NK-92 (cell line): ENCODE measurements around the gene ZNF584.
"Not testable (repeated sequence)": the region's sequence is repeated elsewhere in the genome, so short reads cannot be mapped to it uniquely, and the experiment has no call there.

ENCODE experiments used
- DNase-seq: peaks from one replicate; lab custom pipeline; 2025; ENCODE audit not compliant: unreplicated experiment; lab: John Stamatoyannopoulos, UW

ZNF584 gene

DNA sequence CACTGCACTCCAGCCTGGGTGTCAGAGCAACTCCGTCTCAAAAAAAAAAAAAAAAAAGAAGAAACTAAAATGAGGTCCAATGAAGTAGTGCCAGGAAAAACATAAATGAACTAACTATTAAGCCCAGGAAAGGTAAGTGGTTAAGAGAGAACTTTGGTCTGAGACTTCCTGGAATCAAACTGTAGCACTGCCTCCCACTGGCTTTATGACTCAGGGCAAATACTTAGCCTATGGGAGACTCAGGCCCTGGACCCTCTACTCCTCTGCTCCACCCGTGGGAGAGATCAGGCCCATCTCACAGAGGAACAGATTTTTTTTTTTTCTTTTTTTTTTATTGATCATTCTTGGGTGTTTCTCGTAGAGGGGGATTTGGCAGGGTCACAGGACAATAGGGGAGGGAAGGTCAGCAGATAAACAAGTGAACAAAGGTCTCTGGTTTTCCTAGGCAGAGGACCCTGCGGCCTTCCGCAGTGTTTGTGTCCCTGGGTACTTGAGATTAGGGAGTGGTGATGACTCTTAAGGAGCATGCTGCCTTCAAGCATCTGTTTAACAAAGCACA, 4.5 kb upstream of the ZNF584 start:
- DNase-seq, result not testable (repeated sequence)

DNA sequence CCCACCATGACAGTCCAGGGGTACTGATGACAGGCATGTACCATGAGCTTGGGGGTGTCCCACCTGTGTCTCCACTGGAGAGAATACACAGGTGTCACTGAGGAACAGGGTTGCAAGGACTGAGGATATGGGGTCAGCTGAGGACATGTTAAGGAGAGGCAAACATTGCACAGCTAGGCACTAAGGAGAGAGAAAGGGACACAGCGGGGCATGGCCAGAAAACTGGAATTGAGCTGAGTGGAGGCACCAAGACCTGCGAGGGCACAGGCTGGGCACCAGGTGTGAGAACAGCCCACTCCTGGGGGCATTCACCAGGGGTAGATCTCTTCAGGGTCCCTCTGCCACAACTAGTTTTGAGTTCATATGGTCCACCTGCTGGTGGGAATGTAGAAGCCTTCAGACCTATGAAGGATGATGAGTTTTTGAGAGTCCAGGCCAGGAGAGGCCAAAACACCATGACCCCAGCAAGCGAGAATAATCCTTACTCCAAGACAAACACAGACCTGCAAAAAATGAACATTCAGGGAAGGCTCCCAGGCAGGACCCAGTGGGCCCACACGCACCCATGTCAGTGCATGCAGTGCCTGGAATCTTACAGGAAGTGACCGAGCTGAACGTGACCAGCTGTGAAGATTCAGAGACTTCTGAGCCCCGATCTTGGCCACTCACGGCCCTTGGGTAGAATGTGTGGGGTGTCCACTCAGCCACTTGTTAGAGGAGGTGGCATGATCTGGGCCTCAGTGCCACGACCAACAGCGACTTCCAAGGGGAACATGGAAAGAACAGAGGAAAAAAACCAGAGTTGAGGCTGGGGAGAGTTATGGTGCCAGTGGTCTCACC, 1.4 kb upstream of the ZNF584 start:
- DNase-seq, result no peak

DNA sequence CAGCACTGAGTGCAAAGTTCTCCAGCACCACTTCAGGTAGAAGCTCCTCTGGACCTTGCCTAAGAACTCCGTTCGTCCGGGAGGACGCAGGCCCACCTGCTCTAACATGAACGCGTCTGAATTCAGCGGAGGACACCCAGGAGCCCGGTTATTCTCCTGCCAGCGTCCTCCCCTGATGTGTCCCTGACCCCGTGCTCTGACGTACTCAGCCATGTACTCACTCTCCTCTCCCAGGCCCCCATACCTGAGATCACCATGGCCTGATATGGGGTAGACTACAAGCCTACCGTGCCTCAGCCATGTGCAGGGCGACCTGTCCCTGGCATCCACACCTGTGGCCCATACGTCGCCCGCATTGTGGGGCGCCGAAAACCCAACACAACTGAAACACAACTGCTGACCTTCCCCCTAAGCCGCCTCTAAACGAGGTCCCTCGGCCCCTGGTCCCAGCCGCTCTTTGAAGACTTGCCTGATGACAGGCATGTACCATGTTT, 744 bp upstream of the ZNF584 start:
- no peak for DNase-seq

DNA sequence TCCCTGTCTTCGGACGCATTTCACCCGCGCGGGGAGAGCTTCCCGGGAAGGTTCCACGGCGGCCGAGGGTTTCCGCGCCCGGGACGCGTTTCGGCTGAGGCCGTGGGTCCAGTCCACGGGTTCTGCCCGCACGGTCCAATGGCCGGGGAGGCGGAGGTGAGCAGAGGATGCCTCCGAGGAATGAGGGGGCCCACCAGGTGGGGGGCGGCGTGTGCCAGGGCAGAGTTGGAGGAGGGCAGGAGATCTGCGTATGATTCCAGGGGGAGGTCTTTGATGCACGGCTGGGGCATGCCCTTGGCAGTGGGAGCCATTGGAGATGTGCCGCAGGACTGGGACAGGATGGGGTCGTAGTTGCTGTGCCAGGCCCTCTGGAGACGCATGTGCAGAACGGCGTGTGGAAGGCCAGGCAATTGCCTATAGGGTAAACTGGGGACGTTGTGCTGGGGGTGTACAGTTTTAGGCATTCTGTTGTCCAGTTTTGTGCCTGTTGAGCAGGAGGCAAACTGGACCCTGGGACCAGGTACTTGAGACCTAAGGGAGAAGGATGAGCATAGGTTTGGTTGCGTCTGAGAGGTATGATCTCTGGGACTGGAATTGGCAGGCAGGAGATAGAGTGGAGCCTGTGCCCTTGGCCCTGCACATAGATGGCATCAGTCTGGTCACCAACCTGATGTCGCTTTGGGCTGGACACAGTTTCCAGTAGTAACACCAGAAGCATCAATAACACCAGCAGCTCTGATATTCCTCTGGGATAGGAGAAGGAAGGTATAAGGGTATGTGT, 751 bp downstream of the ZNF584 start:
- no peak for DNase-seq

DNA sequence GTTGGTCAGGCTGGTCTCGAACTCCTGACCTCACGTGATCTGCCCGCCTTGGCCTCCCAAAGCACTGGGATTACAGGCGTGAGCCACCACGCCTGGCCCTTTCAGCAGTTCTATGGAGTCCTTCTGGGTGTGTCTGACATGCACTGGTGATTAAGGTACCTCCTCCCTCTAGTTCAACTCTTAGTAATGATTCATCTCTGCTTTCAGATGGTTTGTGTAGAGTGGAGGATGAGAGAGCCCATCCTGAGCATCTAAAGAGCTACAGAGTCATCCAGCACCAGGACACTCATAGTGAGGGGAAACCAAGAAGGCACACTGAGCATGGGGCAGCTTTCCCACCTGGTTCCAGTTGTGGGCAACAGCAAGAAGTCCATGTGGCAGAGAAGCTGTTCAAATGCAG, 8.2 kb downstream of the ZNF584 start:
- DNase-seq, result no peak

DNA sequence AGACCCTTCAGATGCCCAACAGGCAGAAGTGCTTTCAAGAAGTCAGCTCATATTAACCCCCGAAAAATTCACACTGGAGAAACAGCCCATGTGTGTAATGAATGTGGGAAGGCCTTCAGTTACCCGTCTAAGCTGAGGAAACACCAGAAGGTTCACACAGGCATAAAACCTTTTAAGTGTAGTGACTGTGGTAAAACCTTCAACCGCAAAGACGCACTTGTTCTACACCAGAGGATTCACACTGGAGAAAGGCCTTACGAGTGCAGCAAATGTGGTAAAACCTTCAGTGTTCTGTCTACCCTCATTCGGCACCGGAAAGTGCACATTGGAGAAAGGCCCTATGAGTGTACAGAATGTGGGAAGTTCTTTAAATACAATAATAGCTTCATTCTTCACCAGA, 8.6 kb downstream of the ZNF584 start:
- no peak for DNase-seq

DNA sequence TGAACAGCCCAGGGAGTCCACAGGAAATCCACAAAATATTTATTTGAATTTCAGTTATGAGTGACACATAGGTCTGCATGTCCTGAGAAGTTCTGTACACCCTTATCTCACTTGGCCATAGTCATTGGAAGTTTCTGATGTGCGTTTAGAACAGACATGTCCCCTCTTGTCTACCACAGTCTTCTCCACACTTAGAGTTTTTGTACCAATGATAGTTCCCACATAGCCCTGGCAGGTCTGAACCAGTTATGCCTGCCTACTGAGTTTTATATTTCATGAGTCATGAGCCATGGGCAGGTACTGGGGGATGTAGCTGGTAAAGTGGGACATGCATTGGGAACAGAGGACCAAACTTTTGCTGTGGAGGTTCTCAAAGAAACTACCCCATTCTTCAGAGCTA, 20.2 kb downstream of the ZNF584 start:
- no peak for DNase-seq

DNA sequence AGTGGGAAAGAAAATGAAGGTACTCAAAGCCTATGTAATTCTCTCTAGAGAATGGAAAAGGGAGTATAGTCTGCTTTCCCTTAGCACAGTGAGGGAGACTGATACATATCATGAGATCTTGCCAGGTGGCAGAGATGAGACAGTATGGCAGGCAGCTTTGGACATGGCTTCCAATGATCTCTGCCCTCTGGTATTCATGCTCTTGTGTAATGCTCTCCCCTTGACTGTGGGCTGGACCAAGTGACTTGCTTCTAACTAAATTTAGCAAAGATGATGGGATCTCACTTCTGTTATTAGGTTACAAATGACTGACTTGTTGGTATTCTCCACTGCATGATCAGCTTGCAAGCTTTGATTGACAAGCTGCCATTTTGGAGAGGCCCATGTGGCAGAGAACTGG, 21.3 kb downstream of the ZNF584 start:
- DNase-seq, result no peak

DNA sequence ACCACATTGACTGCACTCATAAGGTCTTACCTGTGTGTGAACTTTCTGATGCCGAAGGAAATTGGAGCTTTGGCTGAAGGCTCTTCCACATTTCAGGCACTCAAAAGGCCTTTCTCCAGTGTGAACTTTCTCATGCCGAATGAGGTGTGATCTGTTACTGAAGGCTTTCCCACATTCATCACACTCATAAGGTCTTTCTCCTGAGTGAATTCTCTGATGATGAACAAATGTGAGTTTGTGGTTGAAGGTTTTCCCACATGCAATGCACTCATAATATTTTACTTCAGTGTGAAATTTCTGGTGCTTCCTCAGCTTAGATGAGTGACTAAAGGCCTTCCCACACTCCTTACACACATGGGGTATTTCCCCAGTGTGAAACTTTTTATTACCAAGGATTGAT, 25.8 kb downstream of the ZNF584 start:
- DNase-seq, result no peak

DNA sequence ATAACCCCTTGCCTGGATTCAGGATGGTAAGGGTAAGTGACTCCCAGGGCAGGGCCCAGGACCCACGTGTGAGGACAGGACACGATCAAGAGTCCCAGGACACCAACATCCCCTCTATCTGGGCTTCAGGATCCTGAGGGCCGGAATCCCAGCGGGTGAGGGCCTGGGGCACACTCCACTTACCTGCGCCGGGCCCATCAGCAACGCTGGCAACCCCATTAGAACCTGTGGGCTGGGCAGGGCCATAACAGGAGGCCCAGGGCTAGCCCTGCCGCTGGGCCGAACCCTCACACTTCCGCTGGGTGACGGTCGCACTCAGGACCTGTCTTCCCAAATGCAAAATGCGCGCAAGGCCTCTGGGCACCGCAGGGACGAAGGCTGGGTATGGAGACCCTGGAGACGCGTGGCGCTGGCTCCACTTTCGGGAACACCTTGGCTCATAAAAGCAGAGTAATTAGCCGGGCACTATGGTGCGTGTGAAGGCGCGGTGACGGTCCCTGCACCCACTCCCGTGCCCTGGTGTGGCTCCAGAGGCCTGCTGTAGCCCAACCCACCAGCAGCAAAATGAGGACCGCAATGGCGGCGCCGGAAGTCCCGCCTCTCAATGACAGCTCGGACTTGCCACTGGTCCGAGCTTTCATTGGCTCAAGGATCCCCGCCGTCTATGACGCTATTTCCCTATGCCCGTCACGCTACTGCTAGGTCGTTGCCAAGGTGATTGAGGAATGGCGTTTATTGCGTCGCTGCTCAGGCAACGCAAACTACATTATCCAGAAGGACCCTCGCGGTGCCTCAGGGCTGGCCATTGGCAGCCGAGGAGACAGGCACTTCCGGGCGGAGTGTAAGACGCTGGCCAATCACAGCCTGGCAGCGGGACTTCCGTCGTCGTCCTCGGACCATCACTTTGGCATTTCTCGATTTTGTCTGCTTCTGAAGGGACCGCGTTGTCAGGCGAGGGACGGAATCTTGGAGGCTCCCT, 31.4 kb downstream of the ZNF584 start, which contains the start of gene ZNF132:
TSS of gene ZNF132 (minus strand) at position 578 of the 979 bp plus-strand sequence. CDS start at position 246, 332 bp downstream.
- peak; percentile 82 for DNase-seq

DNA sequence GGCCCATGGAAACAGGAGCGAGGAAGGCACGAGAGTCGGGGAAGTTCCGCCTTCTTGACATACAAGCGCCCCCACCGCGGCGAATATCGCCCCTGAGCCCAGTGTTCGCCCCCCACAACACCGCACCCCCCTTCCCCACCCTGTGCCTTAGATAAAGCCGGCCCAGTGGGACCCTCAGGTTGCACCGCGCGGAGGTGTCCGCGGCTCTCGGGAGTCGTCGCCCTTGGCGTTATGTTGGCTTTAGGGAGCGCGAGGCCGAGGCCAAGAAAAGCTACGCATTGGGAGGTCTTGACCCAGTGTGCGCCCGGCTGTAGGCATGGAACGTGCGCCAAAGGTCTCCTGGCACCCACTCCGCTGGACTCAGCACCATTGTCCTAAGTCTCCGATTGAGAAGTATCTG, 32.1 kb downstream of the ZNF584 start:
- DNase-seq, result no peak

DNA sequence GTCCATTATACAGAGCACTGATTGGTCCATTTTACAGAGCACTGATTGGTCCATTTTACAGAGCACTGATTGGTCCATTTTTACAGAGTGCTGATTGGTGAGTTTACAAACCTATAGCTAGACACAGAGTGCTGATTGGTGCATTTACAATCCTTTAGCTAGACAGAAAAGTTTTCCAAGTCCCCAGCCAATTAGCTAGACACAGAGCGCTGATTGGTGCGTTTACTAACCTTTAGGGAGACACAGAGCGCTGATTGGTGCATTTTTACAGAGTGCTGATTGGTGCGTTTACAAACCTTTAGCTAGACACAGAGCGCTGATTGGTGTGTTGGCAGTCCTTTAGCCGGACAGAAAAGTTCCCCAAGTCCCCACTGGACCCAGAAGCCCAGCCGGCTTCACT, 34.5 kb downstream of the ZNF584 start:
- DNase-seq, result not testable (repeated sequence)

DNA sequence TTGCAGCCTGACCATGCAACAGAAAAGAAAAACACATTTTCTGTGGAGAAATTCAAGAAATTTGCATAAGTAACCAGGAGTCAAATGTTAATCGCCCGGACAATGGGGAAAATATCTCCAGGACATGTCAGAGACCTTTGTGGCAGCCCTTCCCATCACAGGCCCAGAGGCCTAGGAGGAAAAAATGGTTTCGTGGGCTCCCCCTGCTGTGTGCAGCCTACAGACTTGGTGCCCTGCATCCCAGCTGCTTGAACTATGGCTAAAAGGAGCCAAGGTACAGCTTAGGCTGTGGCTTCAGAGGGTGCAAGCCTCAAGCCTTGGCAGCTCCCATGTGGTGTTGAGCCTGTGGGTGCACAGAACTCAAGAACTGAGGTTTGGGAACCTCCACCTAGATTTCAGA, 40.4 kb downstream of the ZNF584 start:
- DNase-seq, result not testable (repeated sequence)

DNA sequence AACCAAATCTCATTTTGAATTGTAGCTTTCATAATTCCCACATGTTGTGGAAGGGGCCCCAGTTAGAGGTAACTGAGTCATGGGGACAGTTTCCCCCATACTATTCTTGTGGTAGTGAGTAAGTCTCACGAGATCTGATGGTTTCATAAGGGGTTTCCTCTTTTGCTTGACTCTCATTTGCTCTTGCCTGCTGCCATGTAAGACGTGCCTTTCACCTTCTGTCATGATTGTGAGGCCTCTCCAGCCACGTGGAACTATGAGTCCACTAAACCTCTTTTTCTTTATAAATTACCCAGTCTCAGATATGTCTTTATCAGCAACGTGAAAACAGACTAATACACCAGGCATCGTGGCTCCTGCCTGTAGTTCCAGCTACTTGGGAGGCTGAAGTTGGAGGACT, 41.5 kb downstream of the ZNF584 start:
- not testable (repeated sequence) for DNase-seq

DNA sequence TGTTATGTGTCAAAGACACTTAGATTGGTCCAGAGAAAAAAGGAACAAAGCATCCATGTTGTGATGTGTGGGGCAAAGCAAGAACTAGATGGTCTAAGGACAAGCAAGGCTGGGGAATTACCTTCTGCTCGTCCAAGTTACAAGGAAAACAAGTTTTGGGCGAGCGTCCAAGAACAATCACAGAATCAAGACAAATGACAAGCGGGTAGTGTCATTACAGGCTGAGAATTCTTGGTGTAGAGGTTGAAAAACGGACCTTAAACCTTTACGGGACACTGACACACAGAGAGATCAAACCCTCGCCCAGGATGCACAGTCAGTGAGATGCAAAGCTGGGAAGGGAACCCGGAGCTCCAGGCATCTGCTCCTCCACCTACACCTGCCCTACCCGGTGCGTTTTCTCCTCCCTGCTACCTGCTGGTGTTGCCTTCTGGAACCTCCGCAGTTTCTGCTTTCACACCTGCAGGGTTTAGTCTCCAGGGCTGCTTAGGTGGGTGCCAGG, 42.5 kb downstream of the ZNF584 start:
- DNase-seq, result no peak

DNA sequence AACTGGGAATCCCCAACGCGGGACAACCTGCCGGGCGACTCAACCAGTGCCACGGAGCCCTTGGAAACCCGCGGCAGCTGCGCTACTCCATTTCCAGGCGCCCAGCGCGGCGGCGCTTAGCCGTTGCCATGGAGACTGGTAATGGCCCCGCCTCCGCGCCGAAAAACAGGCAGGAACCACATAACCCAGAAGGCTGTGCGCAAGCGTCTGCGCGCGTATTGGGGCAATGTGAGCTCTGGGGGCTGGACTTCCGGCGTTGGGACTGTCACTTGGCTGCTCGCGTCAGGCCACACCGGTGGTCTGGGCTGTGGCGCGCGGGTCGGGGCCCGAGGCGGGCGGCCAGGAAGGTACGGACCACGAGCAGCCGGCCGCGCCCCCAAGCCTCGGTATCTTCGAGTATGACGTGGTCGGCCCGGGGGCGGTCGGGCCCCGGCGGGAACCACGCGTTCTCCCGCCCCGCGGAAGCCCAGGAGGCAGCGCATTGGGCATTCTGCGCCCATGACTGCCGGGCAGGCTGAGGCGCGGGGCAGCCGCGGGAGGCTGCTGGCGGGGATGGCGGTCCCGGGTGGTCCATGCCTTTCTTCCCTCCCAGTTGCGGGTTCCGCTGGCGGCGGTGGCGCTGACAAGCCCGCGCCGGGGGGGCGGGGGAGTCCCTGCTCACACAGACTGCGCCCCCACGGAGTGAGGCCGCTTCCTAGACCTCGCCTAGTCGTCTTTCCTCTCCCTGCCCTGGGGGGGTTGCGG, 43.1 kb downstream of the ZNF584 start, which contains the start of gene ZNF324B:
TSS of gene ZNF324B (plus strand) at position 265 of the 744 bp plus-strand sequence. CDS start 2,080 bp downstream, outside the sequence.
- DNase-seq, result peak; percentile 70

DNA sequence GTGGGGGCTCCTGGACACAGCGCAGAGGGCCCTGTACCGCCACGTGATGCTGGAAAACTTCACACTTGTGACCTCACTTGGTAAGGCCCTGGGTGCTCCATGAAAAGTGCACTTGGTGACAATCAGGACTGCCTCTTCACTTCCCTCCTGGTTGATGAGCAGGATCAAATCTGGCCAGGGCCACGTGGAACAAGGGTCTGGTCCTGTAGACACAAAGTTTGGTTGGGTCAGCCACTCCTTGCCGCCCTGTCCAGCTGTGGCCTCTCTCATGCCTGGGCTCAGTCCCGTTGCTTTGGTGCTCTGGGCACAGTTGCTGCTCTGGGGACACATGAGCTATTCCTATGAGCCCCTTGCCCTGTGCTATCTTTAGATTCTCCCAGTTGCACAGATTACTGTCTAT, 45.3 kb downstream of the ZNF584 start:
- DNase-seq, result no peak

DNA sequence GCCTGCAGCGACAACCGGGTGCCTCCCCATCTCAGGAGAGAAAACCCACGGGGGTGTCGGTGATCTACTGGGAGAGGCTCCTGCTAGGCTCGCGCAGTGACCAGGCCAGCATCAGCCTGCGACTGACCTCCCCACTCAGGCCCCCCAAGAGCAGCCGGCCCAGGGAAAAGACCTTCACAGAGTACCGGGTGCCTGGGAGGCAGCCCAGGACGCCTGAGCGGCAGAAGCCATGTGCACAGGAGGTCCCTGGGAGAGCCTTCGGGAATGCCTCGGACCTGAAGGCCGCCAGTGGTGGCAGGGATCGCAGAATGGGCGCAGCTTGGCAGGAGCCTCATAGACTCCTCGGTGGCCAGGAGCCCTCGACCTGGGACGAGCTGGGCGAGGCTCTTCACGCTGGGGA, 46.9 kb downstream of the ZNF584 start:
- no peak for DNase-seq

DNA sequence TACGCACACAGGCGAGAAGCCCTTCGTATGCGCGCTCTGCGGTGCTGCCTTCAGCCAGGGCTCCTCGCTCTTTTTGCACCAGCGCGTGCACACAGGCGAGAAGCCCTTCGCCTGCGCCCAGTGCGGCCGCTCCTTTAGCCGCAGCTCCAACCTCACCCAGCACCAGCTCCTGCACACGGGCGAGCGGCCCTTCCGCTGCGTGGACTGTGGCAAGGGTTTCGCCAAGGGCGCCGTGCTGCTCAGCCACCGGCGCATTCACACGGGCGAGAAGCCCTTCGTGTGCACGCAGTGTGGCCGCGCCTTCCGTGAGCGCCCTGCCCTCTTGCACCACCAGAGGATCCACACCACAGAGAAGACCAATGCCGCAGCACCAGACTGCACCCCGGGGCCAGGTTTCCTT, 47.7 kb downstream of the ZNF584 start:
- no peak for DNase-seq
